NCI-H2107 (cell line): ENCODE measurements around the gene ACOT2.
"Not testable (repeated sequence)": the region's sequence is repeated elsewhere in the genome, so short reads cannot be mapped to it uniquely, and the experiment has no call there.

ENCODE experiments used
- DNase-seq: peaks from one replicate; lab custom pipeline; 2025; lab: John Stamatoyannopoulos, UW

ACOT2 gene

GRCh38 chr14:73567951-73568885 is 795 bp upstream of the ACOT2 start:
- DNase-seq, result no peak

- not testable (repeated sequence) for DNase-seq
Observed at GRCh38 chr14:73568886-73569184, 178 bp upstream of the ACOT2 start.

- DNase-seq, result not testable (repeated sequence)
Observed at GRCh38 chr14:73570913-73571312, 1.9 kb downstream of the ACOT2 start.

GRCh38 chr14:73573034-73573433 is 4.0 kb downstream of the ACOT2 start:
- DNase-seq, result not testable (repeated sequence)

GRCh38 chr14:73573740-73574139 is 4.7 kb downstream of the ACOT2 start:
- DNase-seq, result not testable (repeated sequence)

GRCh38 chr14:73574251-73574650 is 5.2 kb downstream of the ACOT2 start:
- not testable (repeated sequence) for DNase-seq

- no peak for DNase-seq
Observed at GRCh38 chr14:73576391-73576790, 7.4 kb downstream of the ACOT2 start.

- not testable (repeated sequence) for DNase-seq
Observed at GRCh38 chr14:73577214-73577613, 8.2 kb downstream of the ACOT2 start.

GRCh38 chr14:73582102-73582979 is 13.3 kb downstream of the ACOT2 start:
- DNase-seq, result not testable (repeated sequence)

- DNase-seq, result no peak
Observed at GRCh38 chr14:73588695-73589094, 19.7 kb downstream of the ACOT2 start.

GRCh38 chr14:73589116-73589515 is 20.1 kb downstream of the ACOT2 start:
- DNase-seq, result no peak

GRCh38 chr14:73590673-73591004 is 21.6 kb downstream of the ACOT2 start:
- not testable (repeated sequence) for DNase-seq

GRCh38 chr14:73591690-73592449 is 22.9 kb downstream of the ACOT2 start, which contains the start of gene ACOT4:
ACOT4 (plus strand) TSS chr14:73591873; CDS start chr14:73591960, 87 bp downstream.
- peak; percentile 42 for DNase-seq

GRCh38 chr14:73594491-73594890 is 25.5 kb downstream of the ACOT2 start:
- DNase-seq, result no peak

GRCh38 chr14:73599499-73599898 is 30.5 kb downstream of the ACOT2 start:
- DNase-seq, result no peak

GRCh38 chr14:73602994-73603393 is 34.0 kb downstream of the ACOT2 start:
- no peak for DNase-seq

- no peak for DNase-seq
Observed at GRCh38 chr14:73606271-73606670, 37.3 kb downstream of the ACOT2 start.

GRCh38 chr14:73607241-73607640 is 38.2 kb downstream of the ACOT2 start:
- DNase-seq, result no peak

GRCh38 chr14:73610687-73611086 is 41.7 kb downstream of the ACOT2 start:
- no peak for DNase-seq

GRCh38 chr14:73612339-73613045 is 43.5 kb downstream of the ACOT2 start, which contains the start of gene ACOT6:
ACOT6 (plus strand) TSS chr14:73612517; CDS start chr14:73612572, 55 bp downstream.
- DNase-seq, result peak; percentile 17

- no peak for DNase-seq
Observed at GRCh38 chr14:73613046-73613383, 44.0 kb downstream of the ACOT2 start.
